GM12872 (cell line): Measurements from ENCODE around the gene EXOC4.

ENCODE experiments used
- CTCF ChIP-seq: IDR thresholded peaks from 3 replicates; pipeline ENCODE4 v1.5.1; 2011; ENCODE audit warnings: low read depth, mild to moderate bottlenecking, low read length, moderate library complexity; ENCODE audit not compliant: insufficient read depth

Gene EXOC4

GRCh38 chr7:133479456-133480065 is 226.7 kb downstream of the EXOC4 start:
- no peak for TF ChIP-seq CTCF

- TF ChIP-seq CTCF = no peak
Observed at GRCh38 chr7:133480868-133481267, 228.0 kb downstream of the EXOC4 start.

GRCh38 chr7:133481676-133482075 is 228.8 kb downstream of the EXOC4 start:
- TF ChIP-seq CTCF = no peak

- TF ChIP-seq CTCF = no peak
Observed at GRCh38 chr7:133482599-133482998, 229.7 kb downstream of the EXOC4 start.

- TF ChIP-seq CTCF = no peak
Observed at GRCh38 chr7:133484086-133484485, 231.2 kb downstream of the EXOC4 start.

- TF ChIP-seq CTCF = no peak
Observed at GRCh38 chr7:133489906-133490305, 237.0 kb downstream of the EXOC4 start.

- TF ChIP-seq CTCF = no peak
Observed at GRCh38 chr7:133491201-133491691, 238.4 kb downstream of the EXOC4 start.
